GM23338 (cell line): Measurements from ENCODE around the gene DUS2.
"Not testable (repeated sequence)": the region's sequence is repeated elsewhere in the genome, so short reads cannot be mapped to it uniquely, and the experiment has no call there.

ENCODE experiments used
- EZH2 ChIP-seq: fragments of 200-600 bp; sonication (generic); IDR thresholded peaks from one replicate; pipeline ENCODE4 v1.8.0; 2017; ENCODE audit warnings: antibody characterized with exemption, mild to moderate bottlenecking, low read depth; ENCODE audit not compliant: unreplicated experiment
- POLR2AphosphoS5 ChIP-seq: IDR thresholded peaks from 2 replicates; pipeline ENCODE4 v1.6.1; 2016; ENCODE audit warnings: antibody characterized with exemption, low read depth
- STAT1 ChIP-seq: IDR thresholded peaks from one replicate; pipeline ENCODE4 v1.6.1; 2016; ENCODE audit warnings: antibody characterized with exemption; ENCODE audit not compliant: unreplicated experiment
- TF ChIP-seq, protein P1 (sequence below), 2 experiments: fragments of 200-600 bp in 1 of 2; sonication (generic) in 1 of 2; conservative IDR thresholded peaks; 2 replicates each; pipeline versions ENCODE4 v1.5.1 to v1.6.1; 2016 to 2017; ENCODE audit warnings: antibody characterized with exemption in 2 of 2, low read depth in 2 of 2, mild to moderate bottlenecking in 2 of 2, moderate library complexity in 1 of 2
- TF ChIP-seq, protein P2 (sequence below): IDR thresholded peaks from one replicate; pipeline ENCODE4 v1.6.1; 2018; ENCODE audit warnings: antibody characterized with exemption; ENCODE audit not compliant: unreplicated experiment

DNA sequence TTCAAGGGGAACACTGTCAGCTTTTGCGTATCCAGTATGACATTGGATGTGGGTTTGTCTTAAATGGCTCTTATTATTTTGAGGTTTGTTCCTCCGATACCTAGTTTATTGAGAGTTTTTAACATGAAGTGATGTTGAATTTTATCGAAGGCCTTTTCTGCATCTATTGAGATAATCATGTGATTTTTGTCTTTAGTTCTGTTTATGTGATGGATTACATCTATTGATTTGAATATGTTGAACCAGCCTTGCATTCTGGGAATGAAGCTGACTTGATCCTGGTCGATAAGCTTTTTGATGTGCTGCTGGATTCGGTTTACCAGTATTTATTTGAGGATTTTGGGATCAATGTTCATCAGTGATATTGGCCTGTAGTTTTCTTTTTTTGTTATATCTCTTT lies 86.1 kb downstream of the DUS2 start:
- TF ChIP-seq, protein P1, sequence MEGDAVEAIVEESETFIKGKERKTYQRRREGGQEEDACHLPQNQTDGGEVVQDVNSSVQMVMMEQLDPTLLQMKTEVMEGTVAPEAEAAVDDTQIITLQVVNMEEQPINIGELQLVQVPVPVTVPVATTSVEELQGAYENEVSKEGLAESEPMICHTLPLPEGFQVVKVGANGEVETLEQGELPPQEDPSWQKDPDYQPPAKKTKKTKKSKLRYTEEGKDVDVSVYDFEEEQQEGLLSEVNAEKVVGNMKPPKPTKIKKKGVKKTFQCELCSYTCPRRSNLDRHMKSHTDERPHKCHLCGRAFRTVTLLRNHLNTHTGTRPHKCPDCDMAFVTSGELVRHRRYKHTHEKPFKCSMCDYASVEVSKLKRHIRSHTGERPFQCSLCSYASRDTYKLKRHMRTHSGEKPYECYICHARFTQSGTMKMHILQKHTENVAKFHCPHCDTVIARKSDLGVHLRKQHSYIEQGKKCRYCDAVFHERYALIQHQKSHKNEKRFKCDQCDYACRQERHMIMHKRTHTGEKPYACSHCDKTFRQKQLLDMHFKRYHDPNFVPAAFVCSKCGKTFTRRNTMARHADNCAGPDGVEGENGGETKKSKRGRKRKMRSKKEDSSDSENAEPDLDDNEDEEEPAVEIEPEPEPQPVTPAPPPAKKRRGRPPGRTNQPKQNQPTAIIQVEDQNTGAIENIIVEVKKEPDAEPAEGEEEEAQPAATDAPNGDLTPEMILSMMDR (conservative IDR thresholded peaks at IDR 0.05; ENCODE audit: low read depth in 2 of 2) = not testable (repeated sequence)
- not testable (repeated sequence) for TF ChIP-seq EZH2, STAT1, POLR2AphosphoS5
- TF ChIP-seq, protein P2, sequence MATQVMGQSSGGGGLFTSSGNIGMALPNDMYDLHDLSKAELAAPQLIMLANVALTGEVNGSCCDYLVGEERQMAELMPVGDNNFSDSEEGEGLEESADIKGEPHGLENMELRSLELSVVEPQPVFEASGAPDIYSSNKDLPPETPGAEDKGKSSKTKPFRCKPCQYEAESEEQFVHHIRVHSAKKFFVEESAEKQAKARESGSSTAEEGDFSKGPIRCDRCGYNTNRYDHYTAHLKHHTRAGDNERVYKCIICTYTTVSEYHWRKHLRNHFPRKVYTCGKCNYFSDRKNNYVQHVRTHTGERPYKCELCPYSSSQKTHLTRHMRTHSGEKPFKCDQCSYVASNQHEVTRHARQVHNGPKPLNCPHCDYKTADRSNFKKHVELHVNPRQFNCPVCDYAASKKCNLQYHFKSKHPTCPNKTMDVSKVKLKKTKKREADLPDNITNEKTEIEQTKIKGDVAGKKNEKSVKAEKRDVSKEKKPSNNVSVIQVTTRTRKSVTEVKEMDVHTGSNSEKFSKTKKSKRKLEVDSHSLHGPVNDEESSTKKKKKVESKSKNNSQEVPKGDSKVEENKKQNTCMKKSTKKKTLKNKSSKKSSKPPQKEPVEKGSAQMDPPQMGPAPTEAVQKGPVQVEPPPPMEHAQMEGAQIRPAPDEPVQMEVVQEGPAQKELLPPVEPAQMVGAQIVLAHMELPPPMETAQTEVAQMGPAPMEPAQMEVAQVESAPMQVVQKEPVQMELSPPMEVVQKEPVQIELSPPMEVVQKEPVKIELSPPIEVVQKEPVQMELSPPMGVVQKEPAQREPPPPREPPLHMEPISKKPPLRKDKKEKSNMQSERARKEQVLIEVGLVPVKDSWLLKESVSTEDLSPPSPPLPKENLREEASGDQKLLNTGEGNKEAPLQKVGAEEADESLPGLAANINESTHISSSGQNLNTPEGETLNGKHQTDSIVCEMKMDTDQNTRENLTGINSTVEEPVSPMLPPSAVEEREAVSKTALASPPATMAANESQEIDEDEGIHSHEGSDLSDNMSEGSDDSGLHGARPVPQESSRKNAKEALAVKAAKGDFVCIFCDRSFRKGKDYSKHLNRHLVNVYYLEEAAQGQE = not testable (repeated sequence)
